Measurements from ENCODE around the gene ERFL. TPM values are rescaled to one million over a fixed set of nuclear protein-coding genes. Genes with fewer than 3 reads are reported as not detected.

The ERFL gene
- polyA plus RNA-seq, 1 of the 3 experiments (the other 2 are of a cell fraction) = 0.07 TPM

DNA sequence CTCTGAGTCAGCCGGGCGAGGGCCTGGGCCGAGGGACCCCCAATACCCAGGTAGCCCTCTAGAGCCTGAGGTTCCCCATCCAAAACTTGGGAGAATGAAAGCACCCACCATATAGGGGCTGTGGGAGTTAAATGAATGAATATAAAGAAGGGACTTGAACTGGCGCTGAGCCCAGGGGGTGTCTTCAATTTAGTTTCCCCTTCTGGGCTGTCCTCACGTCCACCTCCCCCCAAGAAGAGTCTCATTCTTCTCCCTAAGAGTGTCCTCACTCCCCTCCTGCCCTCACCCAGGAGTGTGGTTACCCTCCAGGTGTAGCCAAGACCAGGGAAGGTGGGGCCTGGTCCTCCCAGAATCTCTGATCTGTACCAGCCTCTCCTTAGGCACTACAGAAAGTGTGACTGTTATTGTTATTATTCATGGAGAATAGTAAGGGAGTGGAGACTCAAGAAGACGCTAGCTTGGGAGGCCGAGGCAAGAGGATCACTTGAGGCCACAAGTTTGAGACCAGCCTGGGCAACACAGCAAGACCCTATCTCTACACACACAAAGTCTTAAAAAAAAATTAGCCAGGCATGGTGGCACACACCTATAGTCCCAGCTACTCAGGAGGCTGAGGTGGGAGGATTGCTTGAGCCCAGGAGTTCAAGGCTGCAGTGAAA is 48.5 kb downstream of the ERFL start:
- H3K79me2 ChIP-seq (ENCODE audit: insufficient read depth) = peaks cover 6% of the 10 kb centered on the region
- no peak overlapping the region for H3K4me2 ChIP-seq
- no peak overlapping the region for H3K27ac ChIP-seq (ENCODE audit: low read depth in 2 of 2, low read length in 1 of 2)
- H3F3A ChIP-seq (replicated peaks; ENCODE audit: insufficient read depth) = peaks cover 16% of the 10 kb centered on the region
- no peak overlapping the region for H3K4me3 ChIP-seq (ENCODE audit: low read depth in 2 of 2, low read length in 1 of 2)
- peaks cover 0 to 13% of the 10 kb centered on the region in 2 experiments; a peak in 2 of 4 replicates for H3K4me1 ChIP-seq (ENCODE audit: control insufficient read depth in 1 of 2, insufficient read depth in 2 of 2, low read depth in 1 of 2, low read length in 1 of 2)
- DNase-seq = no peak
- ChIA-PET POLR2A (no interaction called here), CTCF (no interaction called here)
- no peak overlapping the region for H2AFZ ChIP-seq (ENCODE audit: low read depth)
- 73% methylated on average over 7 of the region's 7 CpGs for WGBS (ENCODE audit: low lambda C conversion rate)
- peaks cover 2% of the 10 kb centered on the region for H4K20me1 ChIP-seq (ENCODE audit: insufficient read depth)
- no peak overlapping the region for H3K9ac ChIP-seq
- H3K9me3 ChIP-seq = no peaks in the 10 kb centered on the region
- no peaks in the 10 kb centered on the region for H3K9me2 ChIP-seq
- no peak for TF ChIP-seq NRF1 (IDR thresholded peaks at IDR 0.05; ENCODE audit: low read depth, low read length)
- TF ChIP-seq POLR2AphosphoS5 (IDR thresholded peaks at IDR 0.05; ENCODE audit: low read depth, low read length) = no peak
- TF ChIP-seq ZBTB33 (IDR thresholded peaks at IDR 0.05; ENCODE audit: borderline replicate concordance, low read depth) = no peak
- TF ChIP-seq, protein P1, sequence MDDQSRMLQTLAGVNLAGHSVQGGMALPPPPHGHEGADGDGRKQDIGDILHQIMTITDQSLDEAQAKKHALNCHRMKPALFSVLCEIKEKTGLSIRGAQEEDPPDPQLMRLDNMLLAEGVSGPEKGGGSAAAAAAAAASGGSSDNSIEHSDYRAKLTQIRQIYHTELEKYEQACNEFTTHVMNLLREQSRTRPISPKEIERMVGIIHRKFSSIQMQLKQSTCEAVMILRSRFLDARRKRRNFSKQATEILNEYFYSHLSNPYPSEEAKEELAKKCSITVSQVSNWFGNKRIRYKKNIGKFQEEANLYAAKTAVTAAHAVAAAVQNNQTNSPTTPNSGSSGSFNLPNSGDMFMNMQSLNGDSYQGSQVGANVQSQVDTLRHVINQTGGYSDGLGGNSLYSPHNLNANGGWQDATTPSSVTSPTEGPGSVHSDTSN (IDR thresholded peaks at IDR 0.05) = no peak
- no peak for TF ChIP-seq TAF1 (IDR thresholded peaks at IDR 0.05; ENCODE audit: borderline replicate concordance, low read depth, low read length)
- no peak for TF ChIP-seq NFIC (IDR thresholded peaks at IDR 0.05; ENCODE audit: borderline replicate concordance)
- no peak for TF ChIP-seq REST (IDR thresholded peaks at IDR 0.05; ENCODE audit: low read depth, low read length)
- TF ChIP-seq FOXM1 (IDR thresholded peaks at IDR 0.05; ENCODE audit: low read depth) = no peak
- TF ChIP-seq, protein P2, sequence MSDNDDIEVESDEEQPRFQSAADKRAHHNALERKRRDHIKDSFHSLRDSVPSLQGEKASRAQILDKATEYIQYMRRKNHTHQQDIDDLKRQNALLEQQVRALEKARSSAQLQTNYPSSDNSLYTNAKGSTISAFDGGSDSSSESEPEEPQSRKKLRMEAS (IDR thresholded peaks at IDR 0.05; ENCODE audit: low read depth) = no peak
- TF ChIP-seq SMC3 (IDR thresholded peaks at IDR 0.05; ENCODE audit: low read depth, low read length) = no peak
- no peak for TF ChIP-seq RXRA (IDR thresholded peaks at IDR 0.05; ENCODE audit: borderline replicate concordance, low read depth)
- no peak for TF ChIP-seq CTCF (IDR thresholded peaks at IDR 0.05)
- TF ChIP-seq MXI1 (IDR thresholded peaks at IDR 0.05; ENCODE audit: low read depth, low read length) = no peak
- TF ChIP-seq RFX5 (IDR thresholded peaks at IDR 0.05; ENCODE audit: low read length) = no peak
- no peak for TF ChIP-seq TEAD4 (IDR thresholded peaks at IDR 0.05; ENCODE audit: borderline replicate concordance, insufficient read depth)
- TF ChIP-seq ELF1 (IDR thresholded peaks at IDR 0.05) = no peak
- no peak for TF ChIP-seq JUND (IDR thresholded peaks at IDR 0.05)
- no peak for TF ChIP-seq RCOR1 (IDR thresholded peaks at IDR 0.05; ENCODE audit: low read length)
- no peak for TF ChIP-seq GATA2 (CRISPR knock-in tag; IDR thresholded peaks at IDR 0.05)
- H3K27me3 ChIP-seq (ENCODE audit: insufficient read depth) = no peaks in the 10 kb centered on the region
- H3K36me3 ChIP-seq (replicated peaks in 1 of 2; ENCODE audit: control insufficient read depth in 1 of 2, insufficient read depth in 2 of 2, low read length in 1 of 2) = no peaks in the 10 kb centered on the region
